LNCAP (cell line): ENCODE measurements around the gene TRMT61B.

ENCODE experiments used
- TF ChIP-seq, protein P1 (sequence below): fragments of 450-650 bp; IDR thresholded peaks from 2 replicates; pipeline ENCODE4 v1.5.1; 2017; ENCODE audit warnings: mild to moderate bottlenecking

TRMT61B gene

GRCh38 chr2:28801726-28802125, 68.4 kb downstream of the TRMT61B start:
- TF ChIP-seq, protein P1, sequence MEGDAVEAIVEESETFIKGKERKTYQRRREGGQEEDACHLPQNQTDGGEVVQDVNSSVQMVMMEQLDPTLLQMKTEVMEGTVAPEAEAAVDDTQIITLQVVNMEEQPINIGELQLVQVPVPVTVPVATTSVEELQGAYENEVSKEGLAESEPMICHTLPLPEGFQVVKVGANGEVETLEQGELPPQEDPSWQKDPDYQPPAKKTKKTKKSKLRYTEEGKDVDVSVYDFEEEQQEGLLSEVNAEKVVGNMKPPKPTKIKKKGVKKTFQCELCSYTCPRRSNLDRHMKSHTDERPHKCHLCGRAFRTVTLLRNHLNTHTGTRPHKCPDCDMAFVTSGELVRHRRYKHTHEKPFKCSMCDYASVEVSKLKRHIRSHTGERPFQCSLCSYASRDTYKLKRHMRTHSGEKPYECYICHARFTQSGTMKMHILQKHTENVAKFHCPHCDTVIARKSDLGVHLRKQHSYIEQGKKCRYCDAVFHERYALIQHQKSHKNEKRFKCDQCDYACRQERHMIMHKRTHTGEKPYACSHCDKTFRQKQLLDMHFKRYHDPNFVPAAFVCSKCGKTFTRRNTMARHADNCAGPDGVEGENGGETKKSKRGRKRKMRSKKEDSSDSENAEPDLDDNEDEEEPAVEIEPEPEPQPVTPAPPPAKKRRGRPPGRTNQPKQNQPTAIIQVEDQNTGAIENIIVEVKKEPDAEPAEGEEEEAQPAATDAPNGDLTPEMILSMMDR: no peak
